KOPT-K1 (cell line): ENCODE results near the gene NFKBIL1.

Experiments
- H3K27ac ChIP-seq: fragments of 200-600 bp; sonication (generic); 2 replicates; pipeline ENCODE4 v1.5.1; 2016; ENCODE audit warnings: antibody characterized with exemption, mild to moderate bottlenecking, low read depth, low read length; ENCODE audit not compliant: poor library complexity, severe bottlenecking
- H3K36me3 ChIP-seq: fragments of 200-600 bp; sonication (generic); 2 replicates; pipeline ENCODE4 v1.5.1; 2017; ENCODE audit warnings: antibody characterized with exemption, mild to moderate bottlenecking, low read length, moderate library complexity; ENCODE audit not compliant: insufficient read depth
- H3K9me3 ChIP-seq: fragments of 200-600 bp; sonication (generic); 2 replicates; pipeline ENCODE4 v1.5.1; 2017; ENCODE audit warnings: antibody characterized with exemption, low read length, mild to moderate bottlenecking; ENCODE audit not compliant: insufficient read depth, poor library complexity, severe bottlenecking

Gene NFKBIL1

DNA sequence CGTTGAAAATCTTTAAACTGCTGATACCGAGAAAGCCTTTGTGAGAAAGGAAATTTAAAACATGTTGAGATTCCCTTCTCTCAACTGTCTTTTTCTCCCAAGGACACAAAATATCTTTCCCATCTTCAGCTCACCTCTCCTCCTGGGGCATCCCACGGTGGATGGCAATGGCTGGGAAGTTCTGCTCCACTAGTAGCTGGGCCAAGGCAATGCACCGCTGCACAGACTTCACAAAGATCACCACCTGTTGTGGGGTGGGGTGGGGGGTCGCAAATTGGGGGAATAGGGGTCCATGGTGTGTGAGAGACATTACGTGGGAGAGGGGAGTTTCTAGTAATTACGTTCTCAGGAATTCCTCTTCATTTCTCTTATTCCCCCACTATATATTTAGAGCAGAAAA is 16.2 kb upstream of the NFKBIL1 start:
- no peak overlapping the region for H3K27ac ChIP-seq
- no peaks in the 10 kb centered on the region for H3K9me3 ChIP-seq
- H3K36me3 ChIP-seq = peaks cover 79% of the 10 kb centered on the region

DNA sequence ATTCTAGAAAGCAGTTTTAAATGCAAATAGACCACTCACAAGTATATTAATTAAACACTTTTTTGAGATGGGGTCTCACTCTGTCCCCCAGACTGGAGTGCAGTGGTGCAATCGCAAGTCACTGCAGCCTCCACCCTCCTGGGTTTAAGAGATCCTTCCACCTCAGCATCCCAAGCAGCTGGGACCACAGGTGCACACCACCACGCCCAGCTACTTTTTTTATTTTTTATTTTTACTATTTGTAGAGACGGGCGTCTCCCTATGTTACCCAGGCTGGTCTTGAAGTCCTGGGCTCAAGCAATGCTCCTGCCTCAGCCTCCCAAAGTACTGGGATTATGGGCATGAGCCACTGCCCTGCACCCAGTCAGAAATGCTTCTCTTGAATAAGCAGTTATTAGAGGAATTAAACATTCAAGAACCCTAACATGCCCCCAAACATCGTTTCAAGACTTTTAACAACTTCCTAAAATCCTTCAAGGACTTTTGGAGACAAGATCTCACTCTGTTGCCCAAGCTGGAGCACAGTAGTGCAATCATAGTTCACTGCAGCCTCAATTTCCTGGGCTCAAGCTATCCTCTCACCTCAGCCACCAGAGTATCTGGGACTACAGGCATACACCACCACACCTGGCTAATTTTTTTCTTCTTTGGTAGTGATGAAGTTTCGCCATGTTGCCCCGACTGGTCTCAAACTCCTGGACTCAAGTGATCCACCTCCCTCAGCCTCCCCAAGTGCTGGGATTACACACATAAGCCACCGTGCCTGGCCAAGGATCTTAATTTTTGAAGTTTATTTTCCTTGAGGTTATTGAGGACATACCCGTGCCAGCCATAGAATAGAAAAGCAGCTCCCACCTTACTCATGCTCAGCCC is 15.4 kb upstream of the NFKBIL1 start:
- H3K27ac ChIP-seq = no peak overlapping the region
- H3K36me3 ChIP-seq = peaks cover 88% of the 10 kb centered on the region
- H3K9me3 ChIP-seq = no peaks in the 10 kb centered on the region

DNA sequence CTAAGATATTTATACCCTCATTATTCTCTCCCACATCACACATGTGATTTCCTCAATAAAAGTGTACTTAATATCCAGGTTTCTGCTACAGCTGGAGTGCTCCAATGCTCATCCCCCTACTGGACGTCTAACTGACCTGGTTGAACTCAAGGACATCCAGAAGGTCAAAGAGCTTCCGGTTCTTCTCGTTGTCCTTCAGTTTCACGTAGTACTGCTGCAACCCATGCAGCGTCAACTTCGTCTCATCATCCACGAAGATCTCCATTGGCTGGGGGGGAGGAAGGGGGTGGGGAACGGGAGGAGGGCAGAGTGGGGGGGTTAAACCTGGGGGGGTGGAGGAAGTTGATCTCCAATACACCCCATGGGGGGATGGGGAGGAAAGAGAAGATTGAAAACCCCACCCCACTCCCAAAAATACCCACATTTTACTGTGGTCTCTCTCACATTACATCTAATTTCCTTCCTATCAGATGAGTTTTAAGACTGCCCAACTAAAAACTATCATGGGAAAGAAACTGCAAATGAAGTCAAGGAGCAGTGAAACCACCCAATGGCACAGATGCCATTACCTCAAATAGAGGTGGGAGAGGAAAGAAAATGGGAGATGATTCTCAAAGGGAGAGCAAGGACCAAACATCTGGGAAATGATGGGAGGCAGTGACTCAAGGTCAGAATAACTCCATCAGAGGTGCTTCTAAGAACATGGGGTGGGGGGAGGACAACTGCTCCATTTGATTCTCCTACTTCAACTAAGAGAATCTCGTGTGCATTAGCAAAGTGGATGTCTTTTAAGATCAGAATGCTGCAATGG is 14.6 kb upstream of the NFKBIL1 start:
- H3K36me3 ChIP-seq = peaks cover 96% of the 10 kb centered on the region
- no peaks in the 10 kb centered on the region for H3K9me3 ChIP-seq
- H3K27ac ChIP-seq = no peak overlapping the region

DNA sequence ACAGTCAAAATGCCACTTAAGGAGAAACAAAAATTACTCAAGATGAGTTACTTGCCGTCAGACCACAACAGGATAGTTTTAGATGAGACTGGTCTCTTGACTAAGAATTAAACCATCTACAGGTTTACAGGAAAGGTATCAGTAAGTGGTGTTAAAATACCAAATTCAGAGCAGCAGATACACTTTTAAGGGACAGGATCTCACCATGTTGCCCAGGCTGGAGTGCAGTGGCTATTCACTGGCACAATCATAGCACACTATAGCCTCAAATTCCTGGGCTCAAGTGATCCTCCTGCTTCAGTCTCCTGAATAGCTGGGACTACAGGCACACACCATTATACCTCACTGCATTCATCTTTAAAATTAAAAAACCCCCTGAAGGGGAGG is 14.0 kb upstream of the NFKBIL1 start:
- H3K27ac ChIP-seq = no peak overlapping the region
- no peaks in the 10 kb centered on the region for H3K9me3 ChIP-seq
- peaks cover 100% of the 10 kb centered on the region for H3K36me3 ChIP-seq

DNA sequence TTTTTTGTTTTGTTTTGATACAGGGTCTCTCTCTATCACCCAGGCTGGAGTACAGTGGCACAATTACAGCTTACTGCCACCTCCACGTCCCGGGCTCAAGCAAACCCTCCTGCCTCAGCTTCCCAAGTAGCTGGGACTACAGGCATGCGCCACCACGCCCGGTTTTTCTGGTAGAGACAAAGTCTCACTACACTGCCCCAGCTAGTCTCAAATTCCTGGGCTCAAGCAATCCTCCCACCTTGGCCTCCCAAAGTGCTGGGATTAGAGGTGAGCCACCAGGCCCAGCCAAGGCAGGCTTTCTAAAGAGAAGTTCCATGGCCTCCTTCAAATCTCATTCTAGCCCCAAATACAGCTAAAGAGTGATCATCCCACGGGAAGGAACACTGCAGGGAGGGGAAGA is 13.4 kb upstream of the NFKBIL1 start:
- Histone ChIP-seq H3K27ac (no peak overlapping the region), H3K36me3 (peaks cover 100% of the 10 kb centered on the region)

DNA sequence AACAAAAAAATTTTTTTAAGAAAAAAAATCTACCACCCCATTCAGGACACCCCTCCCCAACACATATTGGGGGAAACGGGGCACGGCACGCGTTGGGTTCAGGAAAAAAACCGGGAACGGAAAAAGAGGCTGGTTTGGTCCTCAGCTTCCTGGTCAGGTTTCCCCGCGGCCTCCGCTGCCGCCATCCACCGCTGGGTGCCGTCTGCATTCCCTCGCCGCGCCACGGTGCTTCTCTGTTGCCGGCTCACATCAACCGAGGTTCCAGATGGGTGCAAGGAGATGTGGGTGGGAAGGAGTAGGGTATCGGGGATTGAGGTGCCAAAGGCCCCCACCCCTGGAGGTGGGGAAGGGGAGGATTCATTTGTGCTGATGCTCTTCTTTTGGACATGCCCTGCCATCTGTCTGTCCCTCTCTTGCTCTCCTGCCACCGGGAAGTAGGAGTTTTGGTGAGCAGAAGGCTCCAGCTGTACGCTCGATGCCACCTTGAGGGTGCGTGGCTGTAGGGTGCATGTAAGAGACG is 12.8 kb upstream of the NFKBIL1 start:
- Histone ChIP-seq H3K27ac (no peak overlapping the region), H3K9me3 (no peaks in the 10 kb centered on the region), H3K36me3 (peaks cover 100% of the 10 kb centered on the region)

More for the DNA sequence above, 13.4 kb upstream of the NFKBIL1 start:
- H3K9me3 ChIP-seq = no peaks in the 10 kb centered on the region

DNA sequence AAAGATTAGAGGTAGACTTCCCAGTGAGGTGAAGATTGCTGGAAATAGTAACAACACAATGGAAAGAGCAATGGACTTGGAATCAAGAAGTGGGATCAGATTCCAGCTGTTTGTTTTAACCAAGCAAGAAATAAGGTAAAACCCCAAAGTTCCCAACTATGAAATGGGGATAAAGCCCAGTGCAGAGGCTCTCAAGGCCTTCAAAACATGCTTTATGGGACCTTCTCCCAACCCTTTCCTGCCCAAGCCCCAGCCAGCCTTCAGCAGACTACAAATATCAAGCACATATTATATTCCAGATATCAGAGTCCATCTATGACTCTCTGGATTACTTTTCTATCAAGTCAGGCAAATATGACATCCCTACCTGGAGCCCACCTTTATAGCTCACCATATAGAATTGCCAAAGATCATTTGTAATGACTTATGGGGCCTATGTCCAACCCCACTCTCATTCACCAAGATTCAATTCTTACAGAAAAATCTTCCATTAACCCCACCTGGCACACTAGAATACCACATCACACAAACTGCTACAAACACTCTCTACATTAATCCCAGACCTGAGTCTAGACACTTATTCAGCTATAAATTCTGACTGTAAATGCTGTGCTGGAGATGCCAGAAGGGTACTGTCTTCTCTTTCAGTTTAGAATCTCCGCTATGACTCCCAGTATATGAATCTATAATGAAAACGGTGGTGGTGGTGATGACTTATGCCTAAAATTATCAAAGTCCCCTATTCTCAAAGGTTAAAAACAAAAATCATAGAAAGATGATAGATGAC is 11.7 kb upstream of the NFKBIL1 start:
- Histone ChIP-seq H3K36me3 (peaks cover 100% of the 10 kb centered on the region), H3K27ac (no peak overlapping the region), H3K9me3 (no peaks in the 10 kb centered on the region)

- Histone ChIP-seq H3K27ac (no peak overlapping the region), H3K36me3 (peaks cover 68% of the 10 kb centered on the region), H3K9me3 (no peaks in the 10 kb centered on the region)
Observed at GRCh38 chr6:31538805-31539400, 8.5 kb upstream of the NFKBIL1 start.

GRCh38 chr6:31540640-31541039 is 6.8 kb upstream of the NFKBIL1 start:
- peak overlapping the region; percentile 97 for H3K27ac ChIP-seq
- peaks cover 51% of the 10 kb centered on the region for H3K36me3 ChIP-seq
- no peaks in the 10 kb centered on the region for H3K9me3 ChIP-seq

DNA sequence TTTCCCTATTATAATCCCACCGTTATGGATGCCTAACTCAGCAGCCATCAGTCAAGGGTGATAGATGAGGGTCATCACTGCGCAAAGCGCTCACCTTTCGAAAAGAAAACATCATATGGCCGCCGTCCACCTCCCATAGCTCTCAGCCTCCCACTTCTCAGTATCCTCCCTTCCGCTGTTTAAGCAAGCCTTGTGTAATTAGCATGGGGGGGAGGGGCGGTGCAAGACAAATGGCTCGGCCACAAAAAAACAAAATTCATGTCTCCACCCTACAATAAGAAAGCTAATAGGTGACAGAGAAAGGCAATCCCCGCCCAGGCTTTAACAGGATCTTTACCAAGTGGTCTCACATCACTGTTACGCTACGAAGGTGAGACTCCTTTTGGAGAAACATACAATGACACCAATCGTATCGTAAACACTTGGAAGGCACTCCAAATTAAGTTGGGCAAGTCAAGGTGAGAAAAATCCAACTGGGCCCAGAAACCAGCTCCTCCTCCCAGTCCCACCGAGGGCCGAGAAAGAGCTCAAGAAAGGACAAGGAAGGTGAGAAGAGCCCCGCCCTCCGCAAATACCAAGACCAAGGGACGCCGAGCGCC is 6.2 kb upstream of the NFKBIL1 start:
- Histone ChIP-seq H3K27ac (peak overlapping the region; percentile 97), H3K36me3 (peaks cover 46% of the 10 kb centered on the region), H3K9me3 (no peaks in the 10 kb centered on the region)

- peak within 1 kb of the TSS; percentile 97 for H3K27ac ChIP-seq
- H3K9me3 ChIP-seq = no peaks in the 10 kb centered on the region
- H3K36me3 ChIP-seq = peaks cover 39% of the 10 kb centered on the region
Observed at GRCh38 chr6:31541658-31542521, 5.5 kb upstream of the NFKBIL1 start, which contains the start of gene DDX39B. Gene DDX39B (minus strand): TSS chr6:31542003. CDS start chr6:31540532, 1,471 bp downstream.

- Histone ChIP-seq H3K36me3 (peaks cover 21% of the 10 kb centered on the region), H3K9me3 (no peaks in the 10 kb centered on the region), H3K27ac (no peak overlapping the region)
Observed at GRCh38 chr6:31543639-31544038, 3.8 kb upstream of the NFKBIL1 start.

DNA sequence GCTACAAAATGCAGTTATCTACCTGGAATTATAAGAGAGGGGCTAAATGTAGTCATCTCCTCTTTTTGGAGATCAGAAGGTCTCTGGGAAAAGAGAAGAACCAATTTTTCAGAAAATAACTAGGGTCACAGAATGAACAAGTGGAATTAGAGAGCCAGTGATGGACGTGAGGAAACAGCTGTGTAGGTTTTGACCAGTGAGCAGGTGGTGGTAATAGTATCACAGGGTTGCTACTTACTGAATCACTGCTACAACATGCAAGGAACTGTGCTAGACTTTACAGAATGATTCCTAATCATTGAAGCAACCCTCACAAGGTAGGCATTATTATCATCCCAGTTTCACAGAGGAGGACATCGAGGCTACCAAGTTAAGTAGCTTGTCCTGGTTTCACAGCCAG is 2.7 kb upstream of the NFKBIL1 start:
- Histone ChIP-seq H3K27ac (no peak overlapping the region), H3K36me3 (peaks cover 20% of the 10 kb centered on the region)

More for the DNA sequence above, 2.7 kb upstream of the NFKBIL1 start:
- no peaks in the 10 kb centered on the region for H3K9me3 ChIP-seq
